ENCODE data around the gene SGCD.
"Not testable (repeated sequence)": the region's sequence is repeated elsewhere in the genome, so short reads cannot be mapped to it uniquely, and the experiment has no call there.

Gene SGCD

DNA sequence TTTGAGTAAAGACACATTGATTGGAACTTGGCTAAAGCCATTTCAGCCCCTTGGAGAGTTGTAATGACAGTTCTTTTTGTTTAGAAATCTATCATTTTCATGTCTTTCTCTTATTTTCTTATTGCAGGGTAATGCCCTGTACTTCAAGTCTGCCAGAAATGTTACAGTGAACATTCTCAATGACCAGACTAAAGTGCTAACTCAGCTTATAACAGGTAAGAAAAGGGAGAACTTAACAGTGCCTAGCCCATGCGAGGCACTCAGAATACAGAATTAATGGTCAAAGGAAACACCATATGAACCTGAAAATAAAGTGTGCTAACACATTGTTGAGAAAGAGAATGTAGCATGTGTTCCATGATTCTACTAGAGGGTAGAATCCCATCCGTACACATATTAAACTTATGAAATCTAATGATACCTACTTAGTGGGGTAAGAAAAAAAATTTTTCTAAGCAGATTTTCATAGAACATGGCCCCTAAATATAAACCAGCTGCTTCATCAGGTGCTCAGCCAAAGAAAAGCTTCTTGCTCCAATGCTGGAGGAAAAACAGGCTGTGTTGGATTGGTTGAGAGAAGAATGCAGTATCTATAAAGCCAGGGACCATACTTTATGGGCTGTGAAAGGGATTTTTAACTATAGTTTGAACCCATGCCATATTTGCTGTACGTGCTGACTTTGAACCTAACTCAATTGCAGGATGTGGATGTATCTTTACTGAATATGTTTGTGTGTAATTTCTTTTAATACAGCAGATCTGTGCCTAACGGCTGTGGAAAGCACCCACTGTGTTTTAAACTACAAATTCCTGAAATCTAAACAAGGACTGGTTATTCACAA is 262.4 kb downstream of the SGCD start:
- FAIRE-seq, result no peak

DNA sequence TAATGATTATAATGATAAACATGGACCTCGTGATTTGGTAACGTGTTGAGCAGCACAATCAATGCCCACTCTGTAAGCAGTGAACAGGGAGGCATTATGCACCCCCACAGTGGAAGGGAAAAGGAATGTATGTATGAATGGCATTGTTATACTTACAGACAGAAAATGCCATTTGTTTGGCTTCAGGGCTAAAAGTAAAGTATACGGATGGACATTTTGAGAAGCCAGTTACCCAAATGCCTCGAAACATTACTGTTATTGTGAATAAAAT is 262.9 kb downstream of the SGCD start:
- FAIRE-seq, result no peak

DNA sequence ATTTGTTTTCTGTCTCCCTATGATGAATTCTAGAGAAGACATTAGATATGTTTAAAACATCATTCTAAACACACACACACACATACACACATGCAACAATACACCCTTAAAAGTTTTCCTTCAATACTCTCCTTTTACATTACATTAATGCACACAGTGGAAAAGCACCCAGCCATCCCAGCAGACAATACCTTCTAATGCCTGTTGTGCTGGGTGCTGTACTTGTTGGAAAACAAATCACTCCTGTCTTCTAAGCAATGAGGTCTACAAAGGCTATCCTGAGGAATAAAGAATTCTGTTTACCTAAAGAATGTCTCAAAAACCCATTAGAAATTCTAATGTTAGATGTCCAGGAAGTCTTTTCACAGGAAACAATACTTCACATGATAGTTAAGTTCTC is 264.0 kb downstream of the SGCD start:
- no peak for FAIRE-seq

GRCh38 chr5:156591631-156592030 is 264.7 kb downstream of the SGCD start:
- FAIRE-seq, result no peak

DNA sequence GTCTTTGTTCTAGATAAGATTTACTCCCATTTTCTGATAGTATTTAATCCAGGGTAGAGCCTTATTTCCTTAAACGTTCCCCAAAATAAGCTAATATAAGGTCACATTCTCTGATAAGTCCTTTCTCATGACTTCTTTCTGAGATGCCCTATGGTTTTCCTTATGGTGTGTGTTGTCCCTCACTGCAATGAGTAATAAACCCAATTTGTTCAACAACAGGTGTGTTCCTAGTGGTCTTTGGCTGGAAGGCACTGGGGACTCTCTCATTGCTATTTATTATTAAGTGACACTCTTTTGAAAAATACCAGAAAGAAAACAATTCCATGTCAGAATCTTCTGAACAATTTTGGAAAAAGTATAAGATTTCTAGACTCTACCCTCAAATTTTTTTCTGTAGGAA is 266.6 kb downstream of the SGCD start:
- FAIRE-seq, result no peak

DNA sequence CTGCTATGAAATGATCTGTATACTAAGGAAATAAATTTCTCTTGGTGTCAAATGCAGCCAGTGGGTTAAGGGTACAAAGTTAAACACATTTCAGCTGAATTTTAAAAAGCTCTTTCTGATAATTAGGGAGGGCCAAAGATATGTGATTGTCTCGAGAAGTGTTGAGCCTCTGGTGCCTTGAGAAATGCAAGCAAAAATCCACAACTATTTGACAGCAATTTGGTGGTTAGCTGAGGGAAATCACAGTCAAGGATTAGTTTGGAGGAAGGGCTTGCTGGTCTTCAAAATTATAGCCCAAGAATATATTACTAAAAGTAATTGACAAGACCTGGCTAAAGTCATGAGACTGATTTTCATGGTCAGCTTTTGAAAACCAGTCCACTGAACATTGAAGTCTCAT is 267.4 kb downstream of the SGCD start:
- no peak for FAIRE-seq

DNA sequence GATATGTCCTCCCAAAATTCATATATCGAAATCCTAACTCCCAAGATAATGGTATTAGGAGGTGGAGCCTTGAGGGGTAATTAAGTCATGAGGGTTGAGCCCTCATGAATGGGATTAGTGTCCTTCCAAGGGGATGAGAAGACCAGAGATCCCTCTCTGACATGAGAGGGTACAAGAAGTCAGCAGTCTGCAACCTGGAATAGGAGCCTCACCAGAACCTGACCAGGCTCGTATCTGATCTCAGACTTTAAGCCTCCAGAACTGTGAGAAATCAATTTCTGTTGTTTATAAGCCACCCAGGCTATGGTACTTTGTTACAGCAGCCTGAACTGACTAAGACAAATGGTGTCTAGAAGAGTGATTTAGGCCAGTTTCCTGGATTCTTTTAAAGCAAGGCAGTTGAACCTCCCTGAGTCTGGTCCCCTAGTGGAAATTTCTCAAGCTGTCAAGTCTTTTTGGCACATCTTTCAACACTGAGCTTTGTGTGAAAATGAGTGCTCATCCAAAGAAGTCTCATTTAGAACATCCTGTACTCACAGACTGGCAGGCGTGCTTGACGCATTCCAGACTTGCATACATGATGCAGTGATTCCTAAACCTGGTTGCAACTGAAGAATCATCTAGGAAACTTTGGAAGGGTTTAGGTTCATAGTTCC is 268.3 kb downstream of the SGCD start:
- FAIRE-seq, result no peak

DNA sequence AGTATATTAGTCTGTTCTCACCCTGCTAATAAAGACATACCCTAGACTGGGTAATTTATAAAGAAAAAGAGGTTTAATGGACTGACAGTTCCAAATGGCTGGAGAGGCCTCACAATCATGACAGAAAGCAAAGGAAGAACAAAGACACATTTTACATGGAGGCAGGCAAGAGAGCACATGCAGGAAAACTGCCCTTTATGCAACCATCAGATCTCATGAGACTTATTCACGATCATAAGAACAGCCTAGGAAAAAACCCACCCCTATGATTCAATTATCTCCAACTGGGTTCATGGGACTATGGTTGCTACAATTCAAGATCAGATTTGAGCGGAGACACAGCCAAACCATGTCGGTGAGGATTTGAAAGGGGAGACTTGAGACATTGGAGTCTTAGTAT is 270.3 kb downstream of the SGCD start:
- FAIRE-seq, result no peak

GRCh38 chr5:156598964-156599363 is 272.0 kb downstream of the SGCD start:
- FAIRE-seq, result no peak

DNA sequence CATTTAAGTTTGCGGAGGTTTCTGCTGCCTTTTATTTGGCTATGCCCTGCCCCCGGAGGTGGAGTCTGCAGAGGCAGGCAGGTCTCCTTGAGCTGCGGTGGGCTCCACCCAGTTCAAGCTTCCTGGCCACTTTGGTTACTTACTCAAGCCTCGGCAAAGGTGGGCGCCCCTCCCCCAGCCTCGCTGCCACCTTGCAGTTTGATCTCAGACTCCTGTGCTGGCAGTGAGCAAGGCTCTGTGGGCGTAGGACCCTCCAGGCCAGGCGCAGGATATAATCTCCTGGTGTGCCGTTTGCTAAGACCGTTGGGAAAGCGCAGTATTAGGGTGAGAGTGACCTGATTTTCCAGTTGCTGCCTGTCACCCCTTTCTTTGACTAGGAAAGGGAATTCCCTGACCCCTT is 283.6 kb downstream of the SGCD start:
- FAIRE-seq, result not testable (repeated sequence)

- no peak for FAIRE-seq
Measured at GRCh38 chr5:156615901-156616300, 288.9 kb downstream of the SGCD start.

- no peak for FAIRE-seq
Measured at GRCh38 chr5:156617426-156617825, 290.5 kb downstream of the SGCD start.

DNA sequence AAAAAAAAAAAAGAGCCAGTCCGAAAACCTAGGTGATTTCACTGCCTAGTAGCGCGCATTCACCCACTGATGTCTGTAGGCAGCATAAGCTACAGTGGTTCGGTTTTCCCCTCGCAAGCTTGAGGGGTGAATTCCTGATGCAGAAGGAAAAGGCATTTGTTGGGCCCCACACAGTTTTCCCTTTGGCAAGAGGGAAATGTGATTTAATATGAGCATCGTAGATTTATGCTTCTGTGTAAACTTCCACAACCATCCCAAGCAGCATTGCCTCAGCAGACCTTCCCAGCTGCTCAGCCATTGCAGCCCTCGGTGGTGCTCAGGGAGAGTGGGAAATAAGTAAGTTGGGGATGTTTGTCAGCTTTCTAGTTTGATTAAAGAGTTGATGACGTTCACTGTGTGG is 291.6 kb downstream of the SGCD start:
- FAIRE-seq, result no peak

DNA sequence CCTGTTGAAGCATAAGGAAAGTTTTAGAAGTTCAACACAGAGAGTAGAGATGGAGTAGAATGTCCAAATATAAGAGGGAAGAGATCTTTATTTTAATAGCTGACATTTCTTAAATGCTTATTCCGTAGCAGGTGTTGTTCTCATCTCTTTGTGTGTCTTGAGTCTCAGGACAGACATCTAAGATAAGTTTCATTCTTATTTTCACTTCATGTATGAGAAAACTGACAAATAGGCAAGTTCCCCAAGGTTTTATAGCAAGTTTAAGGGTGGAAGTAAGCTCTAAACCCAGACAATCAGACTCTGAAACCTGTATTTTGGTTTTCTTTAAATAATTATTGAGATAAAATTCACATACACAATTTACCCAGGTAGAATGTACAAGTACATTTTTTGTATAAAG is 294.8 kb downstream of the SGCD start:
- no peak for FAIRE-seq

DNA sequence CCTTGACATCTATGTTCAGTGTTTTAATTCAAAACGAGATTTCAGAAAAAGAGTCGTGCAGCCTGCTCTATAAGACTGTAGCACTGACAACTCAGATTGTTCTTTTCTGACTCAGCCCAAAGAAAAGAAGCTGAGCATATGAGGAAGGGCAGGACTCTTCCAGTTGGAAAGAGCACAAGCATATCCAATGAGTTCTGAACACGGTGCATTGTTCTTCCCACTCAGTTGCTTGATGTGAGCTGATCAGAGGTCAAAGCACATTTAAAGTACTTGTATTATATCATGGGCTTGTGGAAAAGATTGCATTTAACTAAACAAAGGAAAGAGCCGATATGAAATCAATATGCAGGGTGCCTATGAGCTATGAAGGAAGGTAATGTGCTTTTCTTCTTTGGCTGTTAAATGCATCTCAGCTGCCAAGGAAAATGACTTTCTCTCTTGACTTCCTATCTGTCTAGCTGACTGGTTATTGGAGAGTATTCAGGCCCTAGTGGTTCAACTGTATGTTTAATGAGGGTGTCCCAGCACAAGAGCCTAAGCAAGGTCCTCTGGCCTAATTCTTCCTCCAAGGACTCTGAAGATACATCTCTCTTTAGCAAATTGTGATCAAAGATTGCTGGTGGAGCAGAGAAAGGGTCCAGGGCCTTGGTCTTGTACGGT is 296.5 kb downstream of the SGCD start:
- FAIRE-seq, result no peak

- no peak for FAIRE-seq
Measured at GRCh38 chr5:156624686-156625085, 297.7 kb downstream of the SGCD start.

DNA sequence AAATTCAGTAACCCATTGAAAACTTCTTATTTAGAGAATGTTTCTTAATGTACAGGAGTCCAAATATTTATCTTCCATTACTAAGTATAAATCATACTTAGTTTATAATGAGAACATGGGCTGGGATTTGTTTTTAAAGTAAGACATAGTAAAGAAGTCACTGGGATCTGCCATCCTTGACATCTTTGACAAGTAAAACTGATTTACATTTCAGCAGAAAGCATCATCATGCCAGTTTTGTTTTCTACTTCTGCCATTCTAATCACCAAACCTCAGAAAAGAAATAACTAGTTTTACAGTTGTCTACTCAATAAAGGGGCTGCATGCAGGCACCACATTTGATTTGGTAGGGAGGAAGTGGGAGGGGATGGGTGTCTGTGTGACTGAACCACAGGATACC is 301.5 kb downstream of the SGCD start:
- no peak for FAIRE-seq

GRCh38 chr5:156631005-156631404 is 304.0 kb downstream of the SGCD start:
- no peak for FAIRE-seq

GRCh38 chr5:156634301-156634700 is 307.3 kb downstream of the SGCD start:
- no peak for FAIRE-seq

DNA sequence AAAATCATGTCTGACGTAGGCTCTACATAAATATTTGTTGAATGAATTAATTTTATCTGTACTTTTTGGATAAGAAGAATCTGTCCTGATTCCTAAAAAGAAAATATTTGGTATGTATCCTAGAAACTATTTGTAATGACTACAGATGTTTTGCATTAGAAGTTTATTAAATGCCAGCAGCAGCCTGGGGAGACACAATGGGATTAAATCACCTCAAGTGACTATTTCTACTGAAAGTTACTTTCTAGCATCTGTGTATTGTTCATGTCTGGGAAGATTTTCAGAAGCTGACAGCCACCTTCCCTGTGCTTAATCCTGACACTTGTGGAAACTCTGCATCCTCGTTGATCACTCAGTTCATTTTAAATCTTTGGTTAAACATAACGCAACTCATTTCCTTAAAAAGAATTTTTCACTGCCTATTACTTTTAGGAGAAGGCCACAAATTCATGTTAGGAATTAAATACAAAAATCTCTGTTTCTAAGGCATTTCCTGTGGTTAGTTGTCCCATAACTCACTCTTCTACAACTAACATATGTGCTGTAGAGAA is 313.8 kb downstream of the SGCD start:
- no peak for FAIRE-seq

GRCh38 chr5:156641686-156642085 is 314.7 kb downstream of the SGCD start:
- no peak for FAIRE-seq

DNA sequence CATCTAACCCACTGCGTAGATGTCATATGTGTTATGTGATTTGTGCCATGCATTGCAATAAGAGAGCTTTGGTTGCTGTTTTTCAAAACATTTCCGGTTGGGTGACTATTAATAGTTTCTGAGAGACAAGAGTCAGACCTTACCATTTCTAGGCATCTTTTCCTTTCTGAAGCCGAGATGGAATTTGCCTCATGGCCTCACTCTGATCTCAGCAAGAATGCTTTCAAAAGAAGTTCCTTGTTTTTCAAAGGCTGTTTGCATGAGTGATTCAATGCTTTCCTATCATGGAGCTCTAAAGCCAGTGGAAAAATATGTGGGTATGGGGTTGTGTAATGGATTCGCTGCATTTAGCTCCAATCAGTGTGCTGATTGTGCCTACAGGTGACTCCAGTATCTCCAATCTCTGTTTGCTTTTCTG is 320.1 kb downstream of the SGCD start:
- no peak for FAIRE-seq

- no peak for FAIRE-seq
Measured at GRCh38 chr5:156654444-156654843, 327.5 kb downstream of the SGCD start.

DNA sequence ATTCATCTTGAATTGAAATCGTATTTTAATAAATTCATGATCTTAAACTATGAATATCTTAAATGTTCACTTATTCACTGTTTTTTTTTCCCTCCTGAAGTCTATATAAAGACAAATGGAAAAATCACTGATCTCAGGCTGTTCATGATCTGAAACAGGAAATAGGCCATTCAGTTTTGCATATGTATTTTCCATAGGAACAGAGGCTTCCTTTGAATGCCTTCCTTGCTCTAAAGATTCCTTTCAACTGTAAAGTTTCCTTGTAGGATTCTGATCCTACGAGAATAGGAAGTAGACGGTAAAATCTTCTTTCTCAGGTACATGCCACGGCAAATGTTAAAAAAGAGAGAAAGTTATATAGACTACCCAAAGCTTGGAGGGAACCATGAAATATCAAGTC is 328.8 kb downstream of the SGCD start:
- FAIRE-seq, result no peak

Data from G401.6 (cell line).